K562 (cell line): ENCODE results near the gene POLD2. TPM values are rescaled to one million over a fixed set of nuclear protein-coding genes. Genes with fewer than 3 reads are reported as not detected.
A peak's percentile ranks its signal among the peaks of the same experiment; 100 is the strongest.

Source experiments
- ATF1 ChIP-seq, 2 experiments: fragments of 450-650 bp in 1 of 2; IDR thresholded peaks; 2 replicates each; pipeline ENCODE4 v1.6.1; 2016; ENCODE audit warnings: missing compliant biosample characterization in 1 of 2, missing genetic modification characterization in 1 of 2
- HIVEP1 ChIP-seq: fragments of 250-450 bp; sonication (Bioruptor Pico); IDR thresholded peaks from 2 replicates; pipeline ENCODE4 v1.4.0; 2020; ENCODE audit warnings: mild to moderate bottlenecking
- polyA plus RNA-seq, 8 experiments: library from polyadenylated mRNA; depleted of rRNA in 4 of 8; stranded (reverse) in 5 of 8; unstranded in 3 of 8; fragments of >200 nt; fragmentation: Nextera tagmentation in 2 of 8; fragmentation: Illumina TruSeq in 1 of 8; extraction: Ambion mirVana in 2 of 8; extraction: Trizol in 1 of 8; gene quantifications; 2 replicates each; pipeline versions ENCODE4 v1.2.1 to v1.2.3, GENCODE V29; 2011 to 2014; ENCODE audit warnings: inconsistent platforms in 1 of 8, missing spikeins in 1 of 8
- total RNA-seq, 7 experiments: library from RNA; depleted of rRNA in 6 of 7; stranded (reverse); fragments of >200 nt in 6 of 7; fragmentation: Illumina TruSeq in 2 of 7; extraction: Trizol in 2 of 7; gene quantifications; 2 replicates each; pipeline versions ENCODE4 v1.2.1 to v1.2.3, GENCODE V29; 2011 to 2021; ENCODE audit warnings: low replicate concordance in 1 of 7
- TF ChIP-seq, protein P1 (sequence below), 2 experiments: fragments of 450-650 bp; formaldehyde crosslinking in 1 of 2; IDR thresholded peaks; 2 replicates each; pipeline versions ENCODE4 v1.4.0 to v1.6.1; 2014 to 2020; ENCODE audit warnings: mild to moderate bottlenecking in 2 of 2, borderline replicate concordance in 1 of 2, low read depth in 1 of 2
- TF ChIP-seq, protein P2 (sequence below): fragments of 450-650 bp; formaldehyde crosslinking; IDR thresholded peaks from 2 replicates; pipeline ENCODE4 v1.4.0; 2020; ENCODE audit warnings: mild to moderate bottlenecking
- TF ChIP-seq, protein P3 (sequence below): sonication (generic); formaldehyde crosslinking; IDR thresholded peaks from 2 replicates; pipeline ENCODE4 v1.4.0; 2020; ENCODE audit warnings: mild to moderate bottlenecking, missing genetic modification reagents

The POLD2 gene
- total and polyA plus RNA-seq, 9 of the 15 experiments (the other 6 are each of a cell fraction or from before 2014, with no cell fraction given): 29.7 to 259 (median 225) TPM

DNA sequence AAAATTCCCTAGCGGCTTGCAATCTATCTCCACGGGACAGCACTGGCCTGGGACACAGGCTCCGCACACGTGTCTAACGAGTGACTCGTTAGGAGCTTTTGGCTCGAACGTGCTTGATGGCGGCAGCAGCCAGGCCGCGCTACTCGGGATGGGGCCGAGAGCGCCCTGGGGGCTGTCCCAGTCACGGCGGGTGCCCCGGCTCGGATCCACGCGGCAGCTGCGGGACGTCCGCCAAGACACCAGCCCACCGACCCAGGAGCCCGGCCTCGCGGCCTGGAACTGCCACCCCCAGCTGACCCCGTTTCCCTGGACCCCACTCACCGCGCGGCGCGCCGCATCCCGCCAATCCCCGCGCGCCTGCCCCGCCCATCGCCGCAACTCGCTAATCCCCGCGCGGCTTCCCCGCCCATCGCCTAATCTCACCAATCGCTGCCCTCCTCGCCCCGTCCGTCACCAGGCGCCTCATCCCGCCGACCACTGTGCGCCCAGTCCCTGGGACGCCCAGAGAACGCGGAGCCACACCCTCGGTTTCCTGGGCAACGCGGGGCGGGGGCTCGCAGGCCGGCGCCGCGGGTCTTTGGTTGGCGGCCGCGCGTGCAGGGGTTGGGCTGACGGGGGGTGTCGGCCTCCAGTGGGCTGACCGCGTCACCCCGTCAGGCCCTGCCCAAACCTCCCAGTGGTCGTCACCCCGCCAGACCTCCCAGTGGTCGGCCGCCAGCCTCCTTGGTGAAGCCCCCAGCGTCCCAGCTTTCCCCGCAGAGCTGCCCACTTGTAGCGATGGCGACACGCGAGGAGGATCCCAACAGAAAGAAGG is at the start of gene POLD2 (continued):
- TF ChIP-seq, protein P1, sequence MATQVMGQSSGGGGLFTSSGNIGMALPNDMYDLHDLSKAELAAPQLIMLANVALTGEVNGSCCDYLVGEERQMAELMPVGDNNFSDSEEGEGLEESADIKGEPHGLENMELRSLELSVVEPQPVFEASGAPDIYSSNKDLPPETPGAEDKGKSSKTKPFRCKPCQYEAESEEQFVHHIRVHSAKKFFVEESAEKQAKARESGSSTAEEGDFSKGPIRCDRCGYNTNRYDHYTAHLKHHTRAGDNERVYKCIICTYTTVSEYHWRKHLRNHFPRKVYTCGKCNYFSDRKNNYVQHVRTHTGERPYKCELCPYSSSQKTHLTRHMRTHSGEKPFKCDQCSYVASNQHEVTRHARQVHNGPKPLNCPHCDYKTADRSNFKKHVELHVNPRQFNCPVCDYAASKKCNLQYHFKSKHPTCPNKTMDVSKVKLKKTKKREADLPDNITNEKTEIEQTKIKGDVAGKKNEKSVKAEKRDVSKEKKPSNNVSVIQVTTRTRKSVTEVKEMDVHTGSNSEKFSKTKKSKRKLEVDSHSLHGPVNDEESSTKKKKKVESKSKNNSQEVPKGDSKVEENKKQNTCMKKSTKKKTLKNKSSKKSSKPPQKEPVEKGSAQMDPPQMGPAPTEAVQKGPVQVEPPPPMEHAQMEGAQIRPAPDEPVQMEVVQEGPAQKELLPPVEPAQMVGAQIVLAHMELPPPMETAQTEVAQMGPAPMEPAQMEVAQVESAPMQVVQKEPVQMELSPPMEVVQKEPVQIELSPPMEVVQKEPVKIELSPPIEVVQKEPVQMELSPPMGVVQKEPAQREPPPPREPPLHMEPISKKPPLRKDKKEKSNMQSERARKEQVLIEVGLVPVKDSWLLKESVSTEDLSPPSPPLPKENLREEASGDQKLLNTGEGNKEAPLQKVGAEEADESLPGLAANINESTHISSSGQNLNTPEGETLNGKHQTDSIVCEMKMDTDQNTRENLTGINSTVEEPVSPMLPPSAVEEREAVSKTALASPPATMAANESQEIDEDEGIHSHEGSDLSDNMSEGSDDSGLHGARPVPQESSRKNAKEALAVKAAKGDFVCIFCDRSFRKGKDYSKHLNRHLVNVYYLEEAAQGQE (IDR thresholded peaks at IDR 0.05; ENCODE audit: borderline replicate concordance): no peak
- TF ChIP-seq, protein P1 (CRISPR knock-in tag; IDR thresholded peaks at IDR 0.05; ENCODE audit: low read depth): no peak; the same call in 1 of the 2 replicates
- peak; percentile 56 for TF ChIP-seq ATF1 (CRISPR knock-in tag; IDR thresholded peaks at IDR 0.05)
- TF ChIP-seq ATF1 (tag; IDR thresholded peaks at IDR 0.05): peak; percentile 92
- TF ChIP-seq, protein P2, sequence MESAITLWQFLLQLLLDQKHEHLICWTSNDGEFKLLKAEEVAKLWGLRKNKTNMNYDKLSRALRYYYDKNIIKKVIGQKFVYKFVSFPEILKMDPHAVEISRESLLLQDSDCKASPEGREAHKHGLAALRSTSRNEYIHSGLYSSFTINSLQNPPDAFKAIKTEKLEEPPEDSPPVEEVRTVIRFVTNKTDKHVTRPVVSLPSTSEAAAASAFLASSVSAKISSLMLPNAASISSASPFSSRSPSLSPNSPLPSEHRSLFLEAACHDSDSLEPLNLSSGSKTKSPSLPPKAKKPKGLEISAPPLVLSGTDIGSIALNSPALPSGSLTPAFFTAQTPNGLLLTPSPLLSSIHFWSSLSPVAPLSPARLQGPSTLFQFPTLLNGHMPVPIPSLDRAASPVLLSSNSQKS (CRISPR knock-in tag): no peak
- TF ChIP-seq HIVEP1 (CRISPR knock-in tag): no peak
- TF ChIP-seq, protein P3, sequence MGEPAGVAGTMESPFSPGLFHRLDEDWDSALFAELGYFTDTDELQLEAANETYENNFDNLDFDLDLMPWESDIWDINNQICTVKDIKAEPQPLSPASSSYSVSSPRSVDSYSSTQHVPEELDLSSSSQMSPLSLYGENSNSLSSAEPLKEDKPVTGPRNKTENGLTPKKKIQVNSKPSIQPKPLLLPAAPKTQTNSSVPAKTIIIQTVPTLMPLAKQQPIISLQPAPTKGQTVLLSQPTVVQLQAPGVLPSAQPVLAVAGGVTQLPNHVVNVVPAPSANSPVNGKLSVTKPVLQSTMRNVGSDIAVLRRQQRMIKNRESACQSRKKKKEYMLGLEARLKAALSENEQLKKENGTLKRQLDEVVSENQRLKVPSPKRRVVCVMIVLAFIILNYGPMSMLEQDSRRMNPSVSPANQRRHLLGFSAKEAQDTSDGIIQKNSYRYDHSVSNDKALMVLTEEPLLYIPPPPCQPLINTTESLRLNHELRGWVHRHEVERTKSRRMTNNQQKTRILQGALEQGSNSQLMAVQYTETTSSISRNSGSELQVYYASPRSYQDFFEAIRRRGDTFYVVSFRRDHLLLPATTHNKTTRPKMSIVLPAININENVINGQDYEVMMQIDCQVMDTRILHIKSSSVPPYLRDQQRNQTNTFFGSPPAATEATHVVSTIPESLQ (CRISPR knock-in tag): peak; percentile 87
